ENCODE measurements around the gene OXTR.

OXTR gene

GRCh38 chr3:8709801-8710507 lies 59.5 kb downstream of the OXTR start:
- DNase-seq = no peak

GRCh38 chr3:8709287-8709686 lies 60.1 kb downstream of the OXTR start:
- DNase-seq = no peak

- no peak for DNase-seq
Measured at GRCh38 chr3:8705575-8705974, 63.8 kb downstream of the OXTR start.

GRCh38 chr3:8702560-8702959 lies 66.9 kb downstream of the OXTR start:
- DNase-seq = no peak
